Measurements from ENCODE around the gene TMA7. TPM values are rescaled to one million over a fixed set of nuclear protein-coding genes. Genes with fewer than 3 reads are reported as not detected.
A peak's percentile ranks its signal among the peaks of the same experiment; 100 is the strongest.
"Not testable (repeated sequence)": the region's sequence is repeated elsewhere in the genome, so short reads cannot be mapped to it uniquely, and the experiment has no call there.

The TMA7 gene
- total RNA-seq, 1 donor: 271 TPM

DNA sequence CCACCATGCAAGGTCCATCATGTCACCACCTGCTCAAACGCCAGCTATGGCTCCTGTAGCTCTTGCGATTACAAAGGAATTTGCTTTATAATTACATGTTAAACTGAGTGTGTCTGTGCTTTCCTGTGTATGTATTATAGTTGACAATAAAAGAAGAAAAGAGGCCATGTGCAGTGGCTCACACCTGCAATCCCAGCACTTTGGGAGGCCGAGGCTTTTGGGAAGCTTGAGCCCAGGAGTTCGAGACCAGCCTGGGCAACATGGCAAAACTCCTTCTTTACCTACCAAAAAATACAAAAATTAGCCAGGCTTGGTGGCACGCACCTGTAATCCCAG is 33.5 kb downstream of the TMA7 start:
- no peak overlapping the region for H3K4me3 ChIP-seq (ENCODE audit: low read length)
- peaks cover 62% of the 10 kb centered on the region for H3K4me1 ChIP-seq (ENCODE audit: insufficient read depth, low read length)
- H3K27me3 ChIP-seq (ENCODE audit: insufficient read depth, low read length): no peaks in the 10 kb centered on the region
- H3K9me3 ChIP-seq (ENCODE audit: low read depth, low read length): no peaks in the 10 kb centered on the region

DNA sequence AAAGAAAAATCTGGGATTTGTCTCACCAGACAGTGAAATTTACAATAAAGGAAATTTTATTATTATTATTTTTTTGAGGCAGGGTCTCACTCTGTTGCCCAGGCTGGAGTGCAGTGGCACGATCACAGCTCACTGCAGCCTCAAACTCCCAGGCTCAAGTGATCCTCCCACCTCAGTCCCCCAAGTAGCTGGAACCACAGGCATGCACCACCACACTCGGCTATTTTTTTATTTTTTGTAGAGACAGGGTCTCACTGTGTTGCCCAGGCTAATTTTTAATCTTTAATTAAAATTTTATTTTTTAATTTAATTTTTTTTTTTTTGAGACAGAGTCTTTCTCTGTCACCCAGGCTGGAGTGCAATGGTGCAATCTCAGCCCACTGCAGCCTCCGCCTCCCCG is 34.0 kb downstream of the TMA7 start:
- peaks cover 62% of the 10 kb centered on the region for H3K4me1 ChIP-seq (ENCODE audit: insufficient read depth, low read length)

DNA sequence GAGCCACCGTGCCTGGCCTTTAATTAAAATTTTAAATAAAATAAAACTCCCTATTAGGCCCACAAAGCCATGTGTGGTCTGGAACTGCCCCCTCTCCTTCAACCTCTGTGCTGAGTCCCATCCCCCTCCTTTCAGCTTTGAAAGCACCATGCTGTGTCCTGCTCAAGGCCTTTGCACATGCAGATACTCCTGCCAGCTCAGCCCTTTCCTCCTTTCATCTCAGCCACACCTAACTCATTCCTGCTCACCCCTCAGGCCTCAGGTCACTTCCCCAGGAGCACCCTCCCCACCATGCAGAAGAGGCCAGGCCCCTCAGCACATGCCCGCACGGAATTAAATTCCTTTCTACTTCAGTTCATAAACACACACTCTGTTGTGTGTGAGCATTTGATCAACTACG is 34.6 kb downstream of the TMA7 start:
- no peak overlapping the region for H3K4me3 ChIP-seq (ENCODE audit: low read length)
- no peaks in the 10 kb centered on the region for H3K9me3 ChIP-seq (ENCODE audit: low read depth, low read length)
- peaks cover 62% of the 10 kb centered on the region for H3K4me1 ChIP-seq (ENCODE audit: insufficient read depth, low read length)
- H3K27me3 ChIP-seq (ENCODE audit: insufficient read depth, low read length): no peaks in the 10 kb centered on the region

More for the DNA sequence above, 34.0 kb downstream of the TMA7 start:
- not testable (repeated sequence) for H3K27me3 ChIP-seq (ENCODE audit: insufficient read depth, low read length); H3K4me3 ChIP-seq (ENCODE audit: low read length); H3K9me3 ChIP-seq (ENCODE audit: low read depth, low read length)

DNA sequence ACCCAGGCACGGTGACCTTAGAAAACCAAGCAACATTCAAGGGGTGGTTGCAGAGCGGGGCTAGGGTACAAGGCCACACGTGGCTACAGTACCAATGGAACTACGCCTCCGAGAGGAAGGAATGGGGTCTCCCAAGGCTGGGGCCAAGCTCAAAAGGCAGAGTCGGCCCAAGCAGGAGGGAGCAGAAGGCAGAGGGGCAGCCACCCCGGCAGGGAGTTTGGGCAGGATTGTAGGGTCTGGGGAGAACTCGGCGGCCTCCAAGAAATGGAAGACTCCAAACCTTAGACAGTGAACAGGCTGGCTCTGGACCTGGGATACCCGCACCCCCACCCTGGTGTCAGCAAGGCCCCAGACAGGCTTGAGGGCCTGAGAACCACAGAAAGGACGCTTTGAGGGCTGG is 35.1 kb downstream of the TMA7 start:
- H3K27me3 ChIP-seq (ENCODE audit: insufficient read depth, low read length): no peaks in the 10 kb centered on the region
- no peaks in the 10 kb centered on the region for H3K9me3 ChIP-seq (ENCODE audit: low read depth, low read length)
- H3K4me1 ChIP-seq (ENCODE audit: insufficient read depth, low read length): peaks cover 61% of the 10 kb centered on the region
- no peak overlapping the region for H3K4me3 ChIP-seq (ENCODE audit: low read length)

DNA sequence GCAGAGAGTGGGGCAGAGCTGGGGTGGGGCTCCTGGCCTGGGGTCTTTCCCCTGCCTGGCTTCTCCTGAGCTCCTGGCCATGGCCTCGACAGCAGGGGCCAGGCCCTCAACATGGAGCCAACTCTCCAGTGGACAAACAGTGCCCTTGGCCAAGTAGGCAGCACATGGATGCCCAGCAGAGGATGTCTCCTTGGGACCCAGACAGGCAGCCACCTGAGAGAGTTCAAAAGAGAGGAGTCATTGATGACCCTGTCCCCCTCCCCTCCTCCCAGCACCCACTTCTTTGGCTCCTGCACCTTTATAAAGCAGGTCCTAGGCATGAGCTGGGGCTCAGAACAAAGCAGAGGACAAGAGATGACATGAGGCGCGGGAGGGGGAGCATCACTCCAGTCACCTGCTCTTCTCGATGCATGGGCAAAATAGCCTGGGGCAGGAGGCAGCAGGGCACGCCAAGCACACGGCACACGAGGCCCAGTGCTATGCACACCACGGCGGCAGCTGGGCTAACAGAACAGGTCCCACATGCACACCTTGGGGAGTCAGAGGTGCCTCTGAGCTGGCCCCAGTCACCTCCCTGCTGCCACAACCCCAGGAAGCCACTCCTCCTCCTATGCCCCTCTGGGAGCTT is 36.5 kb downstream of the TMA7 start:
- H3K27me3 ChIP-seq (ENCODE audit: insufficient read depth, low read length): no peaks in the 10 kb centered on the region
- H3K4me1 ChIP-seq (ENCODE audit: insufficient read depth, low read length): peaks cover 51% of the 10 kb centered on the region
- no peak overlapping the region for H3K4me3 ChIP-seq (ENCODE audit: low read length)
- H3K9me3 ChIP-seq (ENCODE audit: low read depth, low read length): no peaks in the 10 kb centered on the region

DNA sequence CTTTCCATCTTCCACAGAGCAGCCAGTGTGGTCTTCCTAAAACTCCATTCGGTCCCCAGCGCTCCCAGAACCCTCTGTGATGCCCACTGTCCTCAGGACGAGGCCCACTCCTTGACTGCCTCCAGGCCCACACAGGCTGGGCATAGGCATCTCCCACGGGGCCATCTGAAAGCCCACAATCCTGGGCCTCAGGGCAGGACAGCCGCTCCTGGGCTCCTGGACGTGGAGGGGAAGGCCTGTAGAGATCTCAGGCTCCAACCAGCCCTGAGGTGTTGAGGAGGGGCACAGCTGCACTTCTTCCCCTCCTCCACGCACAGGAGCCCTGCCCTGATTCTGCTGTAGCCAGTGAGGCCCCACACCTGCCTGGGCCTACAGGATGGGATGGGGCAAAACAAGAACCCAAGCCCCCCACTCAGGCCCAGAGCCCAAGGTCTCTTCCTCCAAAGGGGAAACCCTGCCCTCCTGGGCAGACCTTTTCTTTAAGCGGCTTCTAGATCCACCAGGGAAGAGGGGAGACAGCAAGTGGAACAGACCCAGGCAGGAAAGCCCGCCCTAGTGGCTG is 38.0 kb downstream of the TMA7 start:
- no peaks in the 10 kb centered on the region for H3K9me3 ChIP-seq (ENCODE audit: low read depth, low read length)
- H3K4me3 ChIP-seq (ENCODE audit: low read length): no peak overlapping the region
- no peaks in the 10 kb centered on the region for H3K27me3 ChIP-seq (ENCODE audit: insufficient read depth, low read length)
- peaks cover 40% of the 10 kb centered on the region for H3K4me1 ChIP-seq (ENCODE audit: insufficient read depth, low read length)

DNA sequence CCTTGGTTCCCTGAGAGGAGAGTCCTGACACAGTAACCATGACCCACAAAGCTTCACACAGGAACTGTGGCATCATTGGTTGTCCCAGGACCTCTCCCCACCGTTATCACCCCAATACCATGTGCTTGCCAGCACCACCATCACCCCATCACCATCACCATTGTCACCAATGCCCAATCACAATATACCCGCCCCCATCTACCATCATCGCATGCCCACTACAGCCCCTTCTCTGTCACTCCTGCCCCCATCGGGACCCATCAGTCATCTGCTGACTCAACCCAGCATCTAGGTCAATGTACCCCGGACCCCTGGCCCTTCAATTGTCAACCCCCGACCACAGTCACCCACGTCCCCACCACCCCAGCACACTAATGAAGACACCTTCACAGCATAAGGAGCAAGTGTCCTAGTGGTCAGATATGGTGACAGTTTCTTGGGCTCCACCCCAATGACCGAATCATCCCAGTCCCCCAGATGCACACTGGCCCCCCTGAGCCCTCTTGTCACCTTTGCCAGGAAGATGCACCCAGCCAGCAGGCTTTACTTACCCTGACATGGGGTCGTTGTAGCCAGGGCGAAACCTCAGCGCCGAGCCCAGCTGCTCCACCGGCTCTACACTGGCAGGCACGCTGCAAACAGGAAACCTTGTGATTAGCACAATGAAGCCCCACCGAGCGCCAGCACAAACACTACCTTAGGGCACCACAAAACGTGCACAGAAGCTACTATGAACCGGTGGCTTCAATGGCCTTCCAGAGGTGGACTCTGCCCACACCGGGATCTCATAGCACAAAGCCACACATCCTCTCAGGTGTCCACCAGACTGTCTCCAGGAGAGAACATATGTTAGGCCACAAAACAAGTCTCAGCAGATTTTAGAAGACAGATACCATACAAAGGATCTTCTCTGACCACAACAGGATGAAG is 38.8 kb downstream of the TMA7 start:
- Histone ChIP-seq H3K4me1 (ENCODE audit: insufficient read depth, low read length) (peaks cover 32% of the 10 kb centered on the region), H3K27me3 (ENCODE audit: insufficient read depth, low read length) (no peaks in the 10 kb centered on the region), H3K4me3 (ENCODE audit: low read length) (peak overlapping the region; percentile 1), H3K9me3 (ENCODE audit: low read depth, low read length) (no peaks in the 10 kb centered on the region)

DNA sequence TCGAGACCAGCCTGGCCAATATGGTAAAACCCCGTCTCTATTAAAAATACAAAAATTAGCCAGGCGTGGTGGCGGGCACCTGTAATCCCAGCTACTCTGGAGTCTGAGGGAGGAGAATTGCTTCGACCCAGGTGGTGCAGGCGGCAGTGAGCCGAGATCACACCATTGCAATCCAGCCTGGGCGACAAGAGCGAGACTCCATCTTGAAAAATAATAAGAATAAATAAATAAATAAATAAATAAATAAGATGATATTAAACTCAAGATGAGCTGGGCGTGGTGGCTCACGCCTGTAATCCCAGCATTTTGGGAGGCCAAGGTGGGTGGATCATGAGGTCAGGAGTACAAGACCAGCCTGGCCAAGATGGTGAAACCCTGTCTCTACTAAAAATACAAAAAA is 40.8 kb downstream of the TMA7 start:
- not testable (repeated sequence) for H3K4me3 ChIP-seq (ENCODE audit: low read length); H3K27me3 ChIP-seq (ENCODE audit: insufficient read depth, low read length); H3K9me3 ChIP-seq (ENCODE audit: low read depth, low read length)
- peaks cover 32% of the 10 kb centered on the region for H3K4me1 ChIP-seq (ENCODE audit: insufficient read depth, low read length)

DNA sequence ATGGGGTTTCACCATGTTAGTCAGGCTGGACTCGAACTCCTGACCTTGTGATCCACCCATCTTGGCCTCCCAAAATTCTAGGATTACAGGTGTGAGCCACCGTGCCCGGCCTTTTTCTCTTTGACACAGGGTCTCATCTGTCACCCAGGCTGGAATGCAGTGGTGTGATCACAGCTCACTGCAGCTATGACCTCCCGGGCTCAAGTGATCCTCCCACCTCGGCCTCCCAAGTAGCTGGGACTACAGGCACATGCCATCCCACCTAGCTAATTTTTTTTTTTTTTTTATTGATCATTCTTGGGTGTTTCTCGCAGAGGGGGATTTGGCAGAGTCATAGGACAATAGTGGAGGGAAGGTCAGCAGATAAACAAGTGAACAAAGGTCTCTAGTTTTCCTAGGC is 42.8 kb downstream of the TMA7 start:
- not testable (repeated sequence) for H3K4me3 ChIP-seq (ENCODE audit: low read length); H3K27me3 ChIP-seq (ENCODE audit: insufficient read depth, low read length); H3K9me3 ChIP-seq (ENCODE audit: low read depth, low read length)
- peaks cover 25% of the 10 kb centered on the region for H3K4me1 ChIP-seq (ENCODE audit: insufficient read depth, low read length)

DNA sequence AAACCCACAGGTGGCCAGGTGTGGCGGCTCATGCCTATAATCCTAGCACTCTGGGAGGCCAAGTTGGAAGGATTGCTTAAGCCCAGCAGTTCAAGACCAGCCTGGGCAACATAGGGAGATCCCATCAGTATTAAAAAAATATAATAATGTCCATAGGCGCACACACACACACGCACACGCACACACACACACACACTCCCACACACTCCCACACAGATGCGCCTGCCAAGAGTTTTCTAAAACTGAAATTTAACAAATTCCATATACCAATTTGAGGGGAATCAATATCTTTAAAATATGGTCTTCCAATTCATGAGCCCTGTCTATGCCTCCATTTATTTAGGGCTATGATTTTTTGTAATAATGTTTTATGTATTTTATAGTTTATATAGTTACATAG is 46.9 kb downstream of the TMA7 start:
- Histone ChIP-seq H3K9me3 (ENCODE audit: low read depth, low read length) (no peaks in the 10 kb centered on the region), H3K4me3 (ENCODE audit: low read length) (no peak overlapping the region), H3K27me3 (ENCODE audit: insufficient read depth, low read length) (no peaks in the 10 kb centered on the region), H3K4me1 (ENCODE audit: insufficient read depth, low read length) (no peaks in the 10 kb centered on the region)

DNA sequence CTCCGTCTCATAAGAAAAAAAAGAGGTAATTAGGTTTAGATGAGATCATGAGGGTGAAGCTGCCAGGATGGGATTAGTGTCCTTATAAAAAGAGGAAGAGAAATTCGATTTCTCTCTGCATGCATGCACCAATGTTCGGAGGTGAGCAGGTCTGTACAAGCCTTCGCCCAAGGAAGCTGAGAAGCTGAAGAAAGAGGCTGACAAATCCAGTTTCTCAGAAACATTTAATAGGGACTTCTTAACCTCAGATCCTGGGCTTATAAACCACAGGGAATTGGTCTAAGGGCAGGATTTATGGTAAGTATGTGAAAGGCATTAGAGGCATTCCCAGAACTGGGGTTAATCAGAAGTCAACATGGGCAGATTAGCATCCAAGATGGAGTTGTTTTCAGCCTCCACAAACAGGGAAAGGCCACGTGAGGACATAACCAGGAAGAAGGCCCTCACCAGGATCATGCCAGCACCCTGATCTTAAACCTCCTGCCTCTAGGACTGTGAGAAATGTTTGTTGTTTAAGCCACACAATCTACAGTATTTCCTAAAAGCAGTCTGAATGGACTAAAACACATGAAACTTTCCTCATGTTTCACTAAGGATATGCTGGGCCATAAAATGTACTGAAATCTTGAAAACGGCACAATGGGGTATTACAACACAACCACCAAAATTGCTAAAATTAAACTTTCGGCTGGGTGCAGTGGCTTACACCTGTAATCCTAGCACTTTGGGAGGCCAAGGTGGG is 52.6 kb downstream of the TMA7 start:
- H3K9me3 ChIP-seq (ENCODE audit: low read depth, low read length): no peaks in the 10 kb centered on the region

DNA sequence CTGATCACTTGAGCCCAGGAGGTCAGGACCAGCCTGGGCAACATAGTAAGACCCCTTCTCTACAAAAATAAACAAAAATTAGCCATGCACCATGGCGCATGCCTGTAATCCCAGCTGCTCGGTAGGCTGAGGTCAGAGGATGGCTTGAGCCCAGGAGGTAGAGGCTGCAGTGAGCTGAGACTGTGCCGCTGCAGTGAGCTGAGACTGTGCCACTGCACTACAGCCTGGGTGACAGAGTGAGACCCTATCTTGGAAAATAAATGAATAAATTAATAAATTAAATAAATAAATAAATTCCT is 53.1 kb downstream of the TMA7 start:
- no peaks in the 10 kb centered on the region for H3K9me3 ChIP-seq (ENCODE audit: low read depth, low read length)
- H3K4me3 ChIP-seq (ENCODE audit: low read length): no peak overlapping the region
- no peaks in the 10 kb centered on the region for H3K4me1 ChIP-seq (ENCODE audit: insufficient read depth, low read length)
- no peaks in the 10 kb centered on the region for H3K27me3 ChIP-seq (ENCODE audit: insufficient read depth, low read length)

More for the DNA sequence above, 52.6 kb downstream of the TMA7 start:
- Histone ChIP-seq H3K27me3 (ENCODE audit: insufficient read depth, low read length) (no peaks in the 10 kb centered on the region), H3K4me1 (ENCODE audit: insufficient read depth, low read length) (no peaks in the 10 kb centered on the region), H3K4me3 (ENCODE audit: low read length) (no peak overlapping the region)
